GM18520 (cell line): ENCODE results near the gene ARTN.

Experiments
- ATAC-seq: cut with Tn5 transposase; IDR thresholded peaks from one replicate; pipeline ENCODE4 v1.9.1; 2021; ENCODE audit not compliant: unreplicated experiment

ARTN gene, protein sequence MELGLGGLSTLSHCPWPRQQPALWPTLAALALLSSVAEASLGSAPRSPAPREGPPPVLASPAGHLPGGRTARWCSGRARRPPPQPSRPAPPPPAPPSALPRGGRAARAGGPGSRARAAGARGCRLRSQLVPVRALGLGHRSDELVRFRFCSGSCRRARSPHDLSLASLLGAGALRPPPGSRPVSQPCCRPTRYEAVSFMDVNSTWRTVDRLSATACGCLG

DNA sequence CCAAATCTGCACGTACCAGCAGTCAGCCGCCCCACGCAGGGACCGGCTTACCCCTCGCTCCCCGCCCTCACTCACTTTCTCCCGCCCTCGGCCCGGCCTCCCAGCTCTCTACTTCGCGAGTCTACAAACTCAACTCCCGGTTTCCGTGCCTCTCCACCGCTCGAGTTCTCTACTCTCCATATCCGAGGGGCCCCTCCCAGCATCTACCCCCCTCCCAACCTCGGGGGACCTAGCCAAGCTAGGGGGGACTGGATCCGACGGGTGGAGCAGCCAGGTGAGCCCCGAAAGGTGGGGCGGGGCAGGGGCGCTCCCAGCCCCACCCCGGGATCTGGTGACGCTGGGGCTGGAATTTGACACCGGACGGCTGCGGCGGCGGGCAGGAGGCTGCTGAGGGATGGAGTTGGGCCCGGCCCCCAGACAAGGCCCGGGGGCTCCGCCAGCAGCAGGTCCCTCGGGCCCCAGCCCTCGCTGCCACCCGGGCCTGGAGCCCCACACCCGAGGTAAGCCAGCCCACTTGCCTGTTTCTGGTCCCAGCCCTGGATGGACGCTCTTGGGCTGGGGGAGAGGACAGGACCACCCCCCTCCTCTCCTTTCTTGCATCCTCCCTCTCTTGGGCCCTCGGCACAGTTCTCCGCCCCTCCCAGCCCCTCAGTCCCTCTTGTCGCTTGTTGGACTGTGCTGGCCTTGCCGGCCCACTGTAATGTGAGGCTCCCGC lies at the start of gene ARTN:
ARTN (plus strand) TSS at position 416 of the 715 bp plus-strand sequence. CDS start 1,856 bp downstream, outside the sequence.
- ATAC-seq: no peak

DNA sequence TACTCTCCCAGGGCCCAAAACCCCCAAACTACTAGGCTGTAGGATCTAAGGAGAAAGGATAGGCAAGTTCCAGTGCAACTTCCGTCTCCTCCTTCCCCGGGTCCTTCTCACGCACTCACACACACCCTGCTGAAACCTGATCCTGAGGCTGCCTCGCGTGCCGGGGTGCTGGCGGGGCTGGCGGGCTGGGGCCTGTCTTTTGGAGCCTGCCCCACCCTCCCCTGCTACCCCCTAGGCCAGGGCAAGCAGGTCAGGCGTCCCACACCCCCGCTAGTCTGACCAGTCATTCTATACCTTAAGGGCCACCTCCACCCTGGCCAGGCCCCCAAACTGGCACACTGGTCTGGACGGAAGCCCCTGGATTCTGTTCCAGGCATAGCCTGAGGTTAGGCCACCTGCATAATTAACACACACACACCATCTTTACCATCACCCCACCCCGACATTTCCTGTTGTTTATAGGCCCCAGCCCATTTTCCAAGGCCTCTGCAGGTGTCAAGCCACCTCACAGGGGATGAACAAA lies 48.3 kb upstream of the ARTN start:
- no peak for ATAC-seq

DNA sequence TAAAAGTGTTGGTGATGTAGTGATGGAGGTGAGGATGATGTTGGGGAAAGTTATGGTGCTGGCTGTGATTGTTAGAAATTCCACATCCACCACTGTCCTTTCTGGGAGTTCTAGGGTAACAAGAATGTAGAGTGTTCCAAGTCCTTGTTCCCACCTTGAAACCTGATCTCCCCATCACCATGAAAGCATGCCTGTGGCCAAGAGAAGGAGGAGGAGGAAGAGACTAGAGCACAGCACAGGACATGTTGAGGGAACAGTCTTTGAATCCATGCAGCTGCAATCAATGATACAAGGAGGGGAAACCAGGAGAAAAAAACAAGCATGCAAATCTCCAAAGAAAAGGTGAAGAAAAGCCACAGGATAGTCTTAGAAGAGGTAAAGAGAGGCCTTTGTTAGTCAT lies 45.9 kb upstream of the ARTN start:
- no peak for ATAC-seq

DNA sequence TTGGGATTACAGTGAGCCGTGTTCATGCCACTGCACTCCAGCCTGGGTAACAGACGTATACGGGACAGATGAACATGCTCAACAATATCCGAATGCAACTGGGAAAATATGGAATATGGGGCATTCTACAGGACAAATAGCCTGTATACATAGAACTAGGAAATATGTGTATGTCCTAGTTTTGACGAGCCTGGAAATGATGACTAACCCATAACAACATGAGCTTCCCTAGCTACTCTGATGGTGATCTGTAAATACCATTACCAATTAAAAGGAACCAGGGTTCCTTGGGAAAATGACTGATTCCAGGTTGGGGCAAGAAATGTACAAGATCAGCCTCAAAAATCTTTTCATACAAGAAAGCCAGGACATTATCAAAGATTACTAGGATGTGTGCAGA lies 42.8 kb upstream of the ARTN start:
- ATAC-seq: no peak

DNA sequence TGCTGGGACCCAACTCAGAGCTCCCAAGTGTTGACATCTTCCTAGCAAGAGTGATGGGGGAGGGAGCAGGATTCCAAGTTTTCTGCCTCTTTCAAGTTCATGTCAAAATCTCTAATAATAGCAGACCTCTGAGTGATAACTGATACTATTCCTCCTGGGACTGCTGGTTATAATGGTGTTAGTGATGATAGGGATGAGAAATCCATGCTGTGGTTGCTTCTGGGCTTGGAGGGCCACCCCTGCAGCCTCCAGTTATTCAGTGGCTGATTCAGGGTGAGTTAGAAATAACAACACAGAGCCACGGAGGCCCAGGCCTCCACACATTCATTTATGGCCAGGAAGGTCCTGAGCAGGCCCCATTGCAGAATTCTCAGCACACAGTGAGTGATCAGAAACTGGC lies 40.6 kb upstream of the ARTN start:
- ATAC-seq: no peak

DNA sequence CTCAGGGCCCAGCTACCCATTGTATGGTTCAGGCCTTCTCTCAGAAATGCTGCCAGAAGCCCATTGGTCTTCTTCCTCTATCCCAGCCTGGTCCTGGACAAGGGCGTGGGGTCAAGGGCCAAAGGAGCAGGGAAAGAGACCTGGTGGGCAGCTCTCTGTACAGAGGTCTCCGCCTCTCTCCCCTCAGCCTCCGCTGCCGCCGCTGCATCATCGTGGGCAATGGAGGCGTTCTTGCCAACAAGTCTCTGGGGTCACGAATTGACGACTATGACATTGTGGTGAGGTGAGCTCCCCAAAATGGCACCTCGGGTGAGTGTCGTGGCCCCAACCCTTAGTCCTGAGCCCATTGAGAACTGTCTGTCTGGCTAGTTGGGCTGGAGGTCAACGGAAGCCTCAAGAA lies 34.6 kb upstream of the ARTN start:
- ATAC-seq: no peak

DNA sequence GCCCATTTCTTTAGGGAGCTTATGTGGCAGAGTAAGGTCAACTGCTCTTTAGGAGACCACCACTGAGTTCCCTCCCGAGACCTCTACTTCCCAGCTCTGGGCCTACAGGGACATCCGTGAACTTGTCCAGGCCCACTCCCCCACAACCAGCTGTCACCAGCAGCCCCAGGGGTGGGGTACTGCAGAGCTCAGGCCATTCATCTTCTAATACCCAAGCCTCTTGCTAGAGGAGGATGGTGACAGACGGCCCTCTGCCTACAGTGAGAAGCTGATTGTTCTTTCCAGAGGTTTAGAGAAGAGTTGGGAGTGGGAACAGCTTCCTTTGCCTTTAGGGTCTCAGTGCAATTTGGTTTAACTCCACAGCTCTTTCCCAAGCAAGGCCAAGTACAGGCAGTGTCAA lies 33.2 kb upstream of the ARTN start:
- no peak for ATAC-seq

DNA sequence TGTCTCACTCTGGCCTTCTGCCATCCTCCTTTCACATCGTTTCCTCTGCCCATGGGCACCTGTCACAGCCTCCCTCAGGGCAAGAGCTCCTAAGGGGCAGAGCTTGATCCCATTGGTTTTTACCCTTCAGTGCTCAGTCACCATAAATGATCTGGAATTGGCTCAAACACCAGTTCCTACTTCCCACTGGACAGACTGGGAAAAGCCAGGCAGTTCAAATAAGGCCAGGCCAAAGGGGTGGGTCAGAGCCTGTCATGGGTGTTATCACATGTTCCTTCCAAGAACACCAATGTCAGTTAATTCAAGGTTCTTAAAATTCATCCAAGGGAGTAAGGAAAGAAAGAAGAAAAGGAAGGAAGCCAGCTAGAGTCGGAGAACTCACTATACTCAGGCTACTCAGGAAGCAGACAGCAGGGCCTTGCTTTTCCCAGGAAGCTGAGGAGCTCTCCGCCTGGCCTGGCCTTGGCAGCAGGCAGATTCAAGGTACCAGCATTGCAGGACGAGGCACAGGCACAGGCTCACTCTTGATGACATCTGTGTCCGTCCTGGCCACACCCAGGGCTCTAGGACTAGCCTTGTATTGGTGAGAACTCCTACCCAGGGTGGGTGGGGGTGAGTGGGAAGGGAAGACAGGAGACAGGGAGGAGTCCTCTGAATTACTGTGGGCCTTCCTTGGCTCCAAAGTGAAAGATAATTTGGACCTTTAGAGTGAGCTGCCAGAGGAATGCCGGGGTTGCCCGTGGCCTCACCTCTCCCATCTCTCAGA lies 32.2 kb upstream of the ARTN start:
- no peak for ATAC-seq

DNA sequence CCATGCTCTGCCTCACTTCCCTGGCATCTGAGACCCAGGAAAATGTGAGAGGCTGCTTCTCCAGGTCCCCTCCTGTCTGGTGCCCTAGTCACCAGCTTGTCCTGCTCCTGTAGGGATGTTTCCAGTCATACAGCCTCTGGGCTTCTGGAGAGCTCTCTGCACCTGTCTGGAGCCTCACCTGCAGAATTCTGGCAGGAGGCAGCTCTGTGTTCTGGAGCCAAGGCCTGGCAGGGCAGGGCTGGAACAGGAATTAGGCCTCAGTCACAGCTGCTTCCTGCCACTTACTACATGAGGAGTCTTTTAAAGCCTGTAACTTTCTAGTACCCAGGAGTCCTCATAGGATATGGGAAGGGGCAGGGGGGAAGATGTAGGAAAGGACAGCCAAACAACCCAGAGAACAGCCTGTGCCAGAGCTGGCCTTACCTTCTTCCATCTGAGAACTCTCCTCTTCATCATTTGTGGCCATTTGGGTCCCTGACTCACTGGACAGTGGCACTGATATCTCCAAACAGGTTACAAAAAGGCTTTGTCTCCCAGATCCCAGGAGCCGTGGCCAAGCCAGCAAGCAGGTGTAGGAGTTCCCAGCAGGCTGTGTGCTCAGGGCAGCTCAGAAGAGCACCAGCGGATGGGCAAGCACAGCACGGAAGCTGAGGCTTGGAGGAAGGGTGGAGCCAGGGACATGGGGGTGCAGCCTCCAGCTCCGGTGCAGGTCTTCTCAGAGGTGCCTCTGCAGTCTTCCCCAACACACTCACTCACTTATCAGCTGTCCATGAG lies 31.4 kb upstream of the ARTN start:
- ATAC-seq: no peak

DNA sequence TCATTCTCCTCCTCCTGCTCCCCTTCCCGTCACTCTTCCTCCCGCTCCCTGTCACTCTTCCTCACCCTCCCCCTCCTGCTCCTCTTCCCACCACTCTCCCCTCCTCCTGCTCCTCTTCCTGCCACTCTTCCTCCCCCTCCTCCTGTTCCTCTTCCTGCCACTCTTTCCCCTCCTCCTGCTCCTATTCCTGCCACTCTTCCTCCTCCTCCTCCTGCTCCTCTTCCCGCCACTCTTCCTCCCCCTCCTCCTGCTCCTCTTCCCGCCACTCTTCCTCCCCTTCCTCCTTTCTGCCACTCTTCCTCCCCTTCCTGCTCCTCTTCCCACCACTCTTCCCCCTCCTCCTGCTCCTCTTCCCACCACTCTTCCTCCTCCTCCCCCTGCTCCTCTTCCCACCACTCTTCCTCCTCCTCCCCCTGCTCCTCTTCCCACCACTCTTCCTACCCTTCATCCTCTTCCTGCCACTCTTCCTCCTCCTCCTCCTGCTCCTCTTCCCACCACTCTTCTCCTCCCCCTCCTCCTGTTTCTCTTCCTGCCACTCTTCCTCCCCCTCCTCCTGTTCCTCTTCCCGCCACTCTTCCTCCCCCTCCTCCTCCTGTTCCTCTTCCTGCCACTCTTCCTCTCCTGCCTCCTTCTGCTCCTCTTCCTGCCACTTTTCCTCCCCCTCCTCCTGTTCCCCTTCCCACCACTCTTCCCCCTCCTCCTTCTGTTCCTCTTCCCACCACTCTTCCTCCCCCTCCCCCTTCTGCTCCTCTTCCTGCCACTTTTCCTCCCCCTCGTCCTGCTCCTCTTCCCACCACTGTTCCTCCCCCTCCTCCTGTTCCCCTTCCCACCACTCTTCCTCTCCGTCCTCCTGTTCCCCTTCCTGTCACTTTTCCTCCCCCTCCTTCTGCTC lies 28.7 kb upstream of the ARTN start:
- no peak for ATAC-seq

DNA sequence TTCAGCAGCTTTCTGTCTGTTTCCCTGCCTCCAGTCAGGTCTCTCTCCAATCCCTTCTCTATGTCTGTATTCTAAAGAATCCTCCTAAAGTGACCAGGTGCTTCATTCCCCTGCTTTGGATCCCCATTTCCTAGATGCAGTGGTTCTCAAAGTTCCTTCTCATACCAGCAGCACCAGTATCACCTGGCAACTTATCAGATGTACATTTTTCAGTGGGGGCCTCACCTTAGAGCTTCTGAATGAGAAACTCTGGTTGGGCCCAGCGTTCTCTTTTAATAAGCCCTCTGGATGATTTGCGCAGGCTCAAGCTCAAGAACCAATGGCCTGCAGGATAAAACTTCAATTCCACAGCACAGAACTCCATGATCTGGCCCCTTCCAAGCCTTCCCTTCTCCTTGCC lies 25.4 kb upstream of the ARTN start:
- ATAC-seq: no peak

DNA sequence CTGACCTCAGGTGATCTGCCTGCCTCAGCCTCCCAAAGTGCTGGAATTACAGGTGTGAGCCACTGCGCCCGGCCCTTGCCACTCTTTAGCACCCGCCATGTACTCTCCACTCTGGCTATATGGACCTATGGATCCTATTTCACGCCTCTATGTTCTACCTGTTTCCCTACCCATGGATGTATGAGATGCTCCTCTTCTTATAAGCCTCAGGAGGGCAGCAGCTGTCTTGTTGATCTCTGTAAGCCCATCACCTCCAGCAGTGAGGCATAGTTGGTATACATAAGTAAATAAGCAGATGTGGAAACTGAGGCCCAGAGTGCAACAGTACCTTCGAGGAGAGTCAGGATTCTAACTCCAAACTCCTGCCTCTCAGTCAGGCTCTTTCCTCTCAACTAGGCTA lies 24.7 kb upstream of the ARTN start:
- no peak for ATAC-seq

DNA sequence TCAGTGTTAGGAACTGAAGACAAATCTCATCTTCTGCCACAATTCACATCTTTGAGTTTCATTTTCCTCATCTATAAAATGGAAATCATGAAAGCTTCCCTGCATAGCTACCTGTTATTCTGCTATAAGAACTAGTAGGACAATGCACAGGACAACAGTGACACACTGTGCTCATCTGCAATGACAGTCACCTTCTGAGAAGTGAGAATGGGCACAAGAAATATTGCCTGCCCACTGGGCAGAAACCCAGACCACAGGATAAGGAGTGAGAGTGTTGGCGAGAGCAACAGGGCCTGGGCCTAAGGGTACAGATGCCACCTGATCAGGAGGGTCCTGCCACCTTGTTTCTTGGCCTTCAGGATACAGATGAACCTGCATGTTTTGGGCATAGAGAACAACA lies 23.3 kb upstream of the ARTN start:
- no peak for ATAC-seq

DNA sequence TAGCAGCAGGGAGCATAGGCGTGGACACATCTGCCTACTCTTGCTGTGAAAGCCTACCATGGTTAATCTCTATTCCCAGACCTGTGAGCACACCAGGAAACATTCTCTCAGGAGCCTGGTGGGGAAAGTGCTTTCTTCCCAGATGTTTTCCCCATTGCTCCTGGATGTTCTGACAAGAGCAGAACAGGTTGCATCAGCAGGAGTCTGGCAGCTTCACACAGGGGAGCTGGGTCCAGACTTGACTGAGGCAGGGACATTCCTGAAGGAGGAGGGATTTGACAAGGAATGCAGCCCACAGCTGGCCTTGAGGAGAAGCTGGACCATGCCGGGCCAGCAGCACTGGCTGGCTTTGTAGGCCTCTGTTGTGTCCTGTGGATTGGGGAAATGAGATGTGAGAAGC lies 21.0 kb upstream of the ARTN start:
- no peak for ATAC-seq

DNA sequence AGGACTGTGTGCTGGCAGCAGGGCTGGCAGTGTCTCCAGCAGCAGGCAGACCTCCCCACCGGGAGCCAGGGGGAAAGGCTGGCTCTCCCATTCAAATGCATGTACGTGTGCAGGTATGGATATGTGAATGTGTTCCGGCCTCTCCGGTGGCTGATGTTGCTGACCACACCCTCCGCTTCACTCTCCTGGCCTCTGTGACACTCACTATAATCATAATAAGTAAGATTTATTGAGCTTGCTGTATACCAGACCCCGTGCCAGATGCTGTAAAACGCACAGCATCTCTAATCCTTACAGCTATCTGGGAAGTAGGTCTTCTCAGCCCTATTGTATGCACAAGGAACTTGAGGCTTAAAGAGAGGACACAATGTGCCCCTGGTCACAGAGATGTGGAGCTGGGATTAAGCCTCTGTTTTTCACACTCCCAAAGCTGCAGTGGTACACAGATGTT lies 20.5 kb upstream of the ARTN start:
- no peak for ATAC-seq

DNA sequence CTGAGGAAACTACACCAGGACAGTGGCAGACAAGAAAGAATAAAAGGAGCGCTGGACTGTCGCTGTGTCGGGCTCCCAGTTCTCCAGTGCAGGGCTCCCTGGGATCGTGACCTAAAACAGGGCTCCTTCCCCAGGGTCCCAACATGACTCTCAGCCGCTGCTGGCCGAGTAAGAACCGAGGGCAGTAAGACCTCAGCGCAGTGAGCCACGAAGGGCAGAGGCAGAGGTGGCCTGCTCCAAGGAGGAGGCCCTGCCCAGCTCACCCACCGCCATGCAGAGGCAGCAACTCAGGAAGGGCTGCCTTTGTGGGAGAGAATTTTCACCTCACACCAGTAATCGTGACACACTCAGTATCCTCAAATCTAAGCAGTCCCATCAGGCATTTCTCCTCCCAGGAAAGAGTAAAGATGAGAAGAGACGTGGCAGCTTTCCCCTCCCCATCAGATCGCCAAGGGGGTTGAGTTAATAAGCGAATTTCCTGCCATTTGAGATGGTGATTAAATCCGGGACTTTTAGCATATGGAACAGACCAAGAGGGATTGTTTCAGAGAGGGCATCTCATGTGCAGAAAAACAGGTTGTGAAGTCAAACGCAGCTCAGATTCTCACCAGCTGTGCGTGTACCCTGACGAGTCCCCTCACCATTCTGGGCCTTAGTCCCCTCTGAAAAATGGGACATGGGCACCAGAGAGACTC lies 19.8 kb upstream of the ARTN start:
- no peak for ATAC-seq

DNA sequence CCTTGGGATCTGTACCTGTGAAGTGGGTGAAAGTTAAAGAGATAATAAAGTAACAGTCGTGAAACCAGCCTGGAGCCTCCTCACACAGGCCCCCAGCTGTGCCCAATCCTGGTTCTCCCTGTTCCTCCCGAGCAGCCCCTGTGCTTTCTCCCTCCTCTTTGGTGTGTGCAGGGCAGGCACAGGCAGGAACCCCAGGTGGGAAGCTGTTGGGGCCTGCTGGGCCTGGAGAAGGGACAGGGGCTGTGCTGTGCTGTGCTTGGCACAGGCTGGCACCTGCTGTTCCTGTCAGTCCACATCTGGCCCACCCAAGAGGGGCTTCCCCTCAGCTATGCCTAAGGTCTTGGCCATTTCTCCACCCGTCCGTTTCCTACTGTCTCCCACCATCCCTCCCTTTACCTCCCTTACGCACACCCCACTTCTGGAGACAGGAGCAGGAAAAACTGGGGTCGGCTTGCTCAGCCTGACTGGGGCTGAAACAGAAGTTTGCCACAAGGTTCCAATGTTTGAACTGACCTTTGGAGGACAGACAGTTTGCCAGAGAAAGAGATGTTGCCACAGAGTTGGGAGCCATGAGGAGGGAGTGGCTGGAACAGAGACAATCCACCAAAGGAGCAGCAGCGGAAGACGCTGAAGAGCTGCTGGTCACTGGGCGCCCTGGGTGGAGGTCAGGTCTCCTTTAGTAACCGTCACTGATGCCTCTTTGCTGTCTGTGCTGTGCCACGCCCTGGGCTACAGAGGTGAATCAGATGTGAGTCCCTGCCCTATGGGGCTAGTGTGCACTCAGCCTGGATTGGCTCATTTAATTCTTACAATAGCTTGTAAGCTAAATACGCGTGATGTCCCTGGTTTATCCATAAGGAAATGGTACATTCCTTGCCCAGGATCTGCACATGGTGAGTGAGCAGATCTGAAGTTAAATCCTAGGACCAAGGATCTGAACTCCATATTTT lies 18.8 kb upstream of the ARTN start:
- no peak for ATAC-seq

DNA sequence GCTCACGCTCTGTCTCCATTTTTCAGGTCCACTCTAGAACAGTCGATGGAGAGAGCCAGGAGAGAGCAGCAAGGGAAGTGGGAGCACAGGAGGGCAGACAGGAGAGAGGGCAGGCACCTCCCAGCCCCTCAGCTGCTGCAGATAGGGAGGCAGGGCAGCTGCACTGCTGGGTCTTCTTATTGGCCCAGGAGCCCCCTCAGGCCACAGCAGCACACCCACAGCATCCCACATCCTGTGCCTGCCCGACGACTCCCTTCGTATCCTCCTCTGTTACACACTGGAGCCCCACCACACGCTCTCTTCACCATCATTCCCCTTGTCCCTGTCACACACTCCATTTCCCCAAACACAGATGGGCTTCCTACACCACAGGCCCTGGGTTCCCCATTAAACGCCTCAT lies 13.7 kb upstream of the ARTN start:
- ATAC-seq: no peak
